GM23338 (cell line): ENCODE data around the gene KLHL1. TPM values are rescaled to one million over a fixed set of nuclear protein-coding genes. Genes with fewer than 3 reads are reported as not detected.
A peak's percentile ranks its signal among the peaks of the same experiment; 100 is the strongest.

Experiments
- ATAC-seq: fragments of 200-7000 bp; cut with Tn5 transposase; 3 replicates; pipeline ENCODE4 v1.9.1; 2020
- DNase-seq: peaks from one replicate; pipeline ENCODE4 v3.0.0-alpha.2; 2015; ENCODE audit warnings: low spot score
- H2AFZ ChIP-seq: fragments of 200-600 bp; sonication (generic); 2 replicates; pipeline ENCODE4 v1.8.0; 2016; ENCODE audit warnings: antibody characterized with exemption, mild to moderate bottlenecking, moderate library complexity
- H3F3A ChIP-seq: fragments of 200-600 bp; sonication (generic); replicated peaks from 2 replicates; pipeline ENCODE4 v1.8.0; 2017; ENCODE audit warnings: antibody characterized with exemption, mixed run types, low read depth
- H3K27ac ChIP-seq: fragments of 200-600 bp; sonication (generic); 2 replicates; pipeline ENCODE4 v1.6.1; 2016; ENCODE audit warnings: low read depth
- H3K27me3 ChIP-seq: fragments of 200-600 bp; sonication (generic); 2 replicates; pipeline ENCODE4 v1.8.0; 2016; ENCODE audit warnings: mild to moderate bottlenecking, mixed run types, moderate library complexity; ENCODE audit not compliant: insufficient read depth
- H3K36me3 ChIP-seq: fragments of 200-600 bp; sonication (generic); 2 replicates; pipeline ENCODE4 v1.8.0; 2016; ENCODE audit warnings: mild to moderate bottlenecking; ENCODE audit not compliant: insufficient read depth
- H3K4me1 ChIP-seq: fragments of 200-600 bp; sonication (generic); 2 replicates; pipeline ENCODE4 v1.8.0; 2016; ENCODE audit warnings: mild to moderate bottlenecking, moderate library complexity; ENCODE audit not compliant: insufficient read depth
- H3K4me2 ChIP-seq: fragments of 200-600 bp; sonication (generic); 2 replicates; pipeline ENCODE4 v1.7.1; 2017; ENCODE audit warnings: mixed run types
- H3K4me3 ChIP-seq: fragments of 200-600 bp; sonication (generic); 2 replicates; pipeline ENCODE4 v1.6.1; 2016; ENCODE audit warnings: mixed run types
- H3K79me2 ChIP-seq: fragments of 200-600 bp; sonication (generic); replicated peaks from 2 replicates; pipeline ENCODE4 v1.8.0; 2017; ENCODE audit warnings: mild to moderate bottlenecking; ENCODE audit not compliant: insufficient read depth
- H3K9me2 ChIP-seq: fragments of 200-600 bp; sonication (generic); 2 replicates; pipeline ENCODE4 v1.8.0; 2017; ENCODE audit not compliant: insufficient read depth
- H4K20me1 ChIP-seq: fragments of 200-600 bp; sonication (generic); replicated peaks from 2 replicates; pipeline ENCODE4 v1.8.0; 2017; ENCODE audit warnings: mild to moderate bottlenecking; ENCODE audit not compliant: insufficient read depth
- H3K27ac Mint-ChIP-seq: 2 replicates; pipeline ENCODE4 v1.8.0; 2020; ENCODE audit warnings: inconsistent platforms, mild to moderate bottlenecking, moderate library complexity, mixed read lengths
- H3K27me3 Mint-ChIP-seq: 3 replicates; pipeline ENCODE4 v1.8.0; 2022; ENCODE audit warnings: low read depth, mild to moderate bottlenecking, moderate library complexity, mixed read lengths, inconsistent platforms; ENCODE audit not compliant: insufficient read depth, poor library complexity
- H3K36me3 Mint-ChIP-seq: 3 replicates; pipeline ENCODE4 v1.8.0; 2021; ENCODE audit warnings: low read depth, mild to moderate bottlenecking, inconsistent platforms, moderate library complexity, mixed read lengths
- H3K4me1 Mint-ChIP-seq: 3 replicates; pipeline ENCODE4 v1.8.0; 2020; ENCODE audit warnings: mild to moderate bottlenecking, inconsistent platforms, mixed read lengths
- H3K4me3 Mint-ChIP-seq: 3 replicates; pipeline ENCODE4 v1.8.0; 2021; ENCODE audit warnings: moderate library complexity, mild to moderate bottlenecking, inconsistent platforms, mixed read lengths
- H3K9me3 Mint-ChIP-seq: 3 replicates; pipeline ENCODE4 v1.8.0; 2020; ENCODE audit warnings: moderate library complexity, mild to moderate bottlenecking, inconsistent platforms, mixed read lengths
- CREB1 ChIP-seq: fragments of 250-450 bp; sonication (Bioruptor Pico); IDR thresholded peaks from 2 replicates; pipeline ENCODE4 v1.5.0; 2020; ENCODE audit warnings: low read depth, mild to moderate bottlenecking, moderate library complexity
- EZH2 ChIP-seq: fragments of 200-600 bp; sonication (generic); IDR thresholded peaks from one replicate; pipeline ENCODE4 v1.8.0; 2017; ENCODE audit warnings: antibody characterized with exemption, mild to moderate bottlenecking, low read depth; ENCODE audit not compliant: unreplicated experiment
- EZH2phosphoT487 ChIP-seq: fragments of 200-600 bp; sonication (generic); IDR thresholded peaks from one replicate; pipeline ENCODE4 v1.8.1; 2018; ENCODE audit warnings: antibody characterized with exemption; ENCODE audit not compliant: unreplicated experiment
- JUNB ChIP-seq: IDR thresholded peaks from one replicate; pipeline ENCODE4 v1.6.1; 2016; ENCODE audit warnings: antibody characterized with exemption; ENCODE audit not compliant: unreplicated experiment
- NANOG ChIP-seq: IDR thresholded peaks from 2 replicates; pipeline ENCODE4 v1.6.1; 2016; ENCODE audit warnings: antibody characterized with exemption, borderline replicate concordance
- POLR2AphosphoS5 ChIP-seq: IDR thresholded peaks from 2 replicates; pipeline ENCODE4 v1.6.1; 2016; ENCODE audit warnings: antibody characterized with exemption, low read depth
- STAT1 ChIP-seq: IDR thresholded peaks from one replicate; pipeline ENCODE4 v1.6.1; 2016; ENCODE audit warnings: antibody characterized with exemption; ENCODE audit not compliant: unreplicated experiment
- ZNF114 ChIP-seq: fragments of 250-450 bp; sonication (Bioruptor Pico); IDR thresholded peaks from 2 replicates; pipeline ENCODE4 v1.5.0; 2020; ENCODE audit warnings: mild to moderate bottlenecking, moderate library complexity
- ZNF331 ChIP-seq: fragments of 250-450 bp; sonication (Bioruptor Pico); IDR thresholded peaks from 2 replicates; pipeline ENCODE4 v1.5.0; 2020; ENCODE audit warnings: low read depth, mild to moderate bottlenecking, moderate library complexity
- polyA plus RNA-seq: library from polyadenylated mRNA; unstranded; fragments of >200 nt; fragmentation: Nextera tagmentation; extraction: Ambion mirVana; gene quantifications from 2 replicates; pipeline ENCODE4 v1.2.1, GENCODE V29; 2016
- total RNA-seq: library from RNA; depleted of rRNA; stranded (reverse); fragments of >200 nt; shearing (Covaris generic); gene quantifications from 2 replicates; pipeline ENCODE4 v1.2.3, GENCODE V29; 2014
- TF ChIP-seq, protein P1 (sequence below): fragments of 250-450 bp; sonication (Bioruptor Pico); IDR thresholded peaks from 2 replicates; pipeline ENCODE4 v1.5.0; 2020; ENCODE audit warnings: mild to moderate bottlenecking, moderate library complexity
- TF ChIP-seq, protein P2 (sequence below): IDR thresholded peaks from 2 replicates; pipeline ENCODE4 v1.6.1; 2016; ENCODE audit warnings: antibody characterized with exemption
- TF ChIP-seq, protein P3 (sequence below): IDR thresholded peaks from one replicate; pipeline ENCODE4 v1.6.1; 2018; ENCODE audit warnings: antibody characterized with exemption; ENCODE audit not compliant: unreplicated experiment
- TF ChIP-seq, protein P4 (sequence below), 2 experiments: fragments of 200-600 bp in 1 of 2; sonication (generic) in 1 of 2; conservative IDR thresholded peaks; 2 replicates each; pipeline versions ENCODE4 v1.5.1 to v1.6.1; 2016 to 2017; ENCODE audit warnings: antibody characterized with exemption in 2 of 2, low read depth in 2 of 2, mild to moderate bottlenecking in 2 of 2, moderate library complexity in 1 of 2

Gene KLHL1
- total and polyA plus RNA-seq, 2 experiments from 2014 or later: not detected

DNA sequence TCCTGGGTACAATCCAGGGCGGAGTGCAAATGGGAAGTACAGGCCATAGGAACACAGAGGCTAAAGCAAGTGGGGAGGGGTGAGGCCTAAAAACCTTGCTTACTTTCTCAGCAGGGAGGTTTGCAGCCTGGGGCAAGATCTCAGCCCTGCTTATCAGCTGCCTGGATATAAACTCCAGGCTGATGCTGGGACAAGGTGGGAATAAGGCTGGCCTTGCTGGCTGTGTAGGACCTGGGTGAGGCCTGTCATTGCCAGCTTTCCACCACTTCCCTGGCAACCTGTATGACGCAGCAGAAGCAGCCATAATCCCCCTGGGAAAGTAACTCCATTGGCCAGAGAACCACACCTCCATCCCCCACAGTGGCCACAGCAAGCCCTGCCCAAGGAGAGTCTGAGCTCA is 279.7 kb downstream of the KLHL1 start:
- Mint-ChIP-seq H3K27ac (no peak overlapping the region), H3K4me1 (peaks cover 19% of the 10 kb centered on the region), H3K9me3 (no peaks in the 10 kb centered on the region), H3K4me3 (no peak overlapping the region), H3K36me3 (no peaks in the 10 kb centered on the region), H3K27me3 (no peaks in the 10 kb centered on the region)
- peaks cover 6% of the 10 kb centered on the region; the same call in 1 of the 2 replicates for H3K9me2 ChIP-seq
- H3K27me3 ChIP-seq: no peaks in the 10 kb centered on the region
- H3K79me2 ChIP-seq: no peaks in the 10 kb centered on the region
- H3K4me3 ChIP-seq: no peak overlapping the region
- no peak overlapping the region for H3K4me2 ChIP-seq
- DNase-seq (no peak), ATAC-seq (no peak)
- no peaks in the 10 kb centered on the region for H3K36me3 ChIP-seq
- no peaks in the 10 kb centered on the region; the same call in 1 of the 2 replicates for H3K4me1 ChIP-seq
- TF ChIP-seq STAT1: no peak
- TF ChIP-seq, protein P1, sequence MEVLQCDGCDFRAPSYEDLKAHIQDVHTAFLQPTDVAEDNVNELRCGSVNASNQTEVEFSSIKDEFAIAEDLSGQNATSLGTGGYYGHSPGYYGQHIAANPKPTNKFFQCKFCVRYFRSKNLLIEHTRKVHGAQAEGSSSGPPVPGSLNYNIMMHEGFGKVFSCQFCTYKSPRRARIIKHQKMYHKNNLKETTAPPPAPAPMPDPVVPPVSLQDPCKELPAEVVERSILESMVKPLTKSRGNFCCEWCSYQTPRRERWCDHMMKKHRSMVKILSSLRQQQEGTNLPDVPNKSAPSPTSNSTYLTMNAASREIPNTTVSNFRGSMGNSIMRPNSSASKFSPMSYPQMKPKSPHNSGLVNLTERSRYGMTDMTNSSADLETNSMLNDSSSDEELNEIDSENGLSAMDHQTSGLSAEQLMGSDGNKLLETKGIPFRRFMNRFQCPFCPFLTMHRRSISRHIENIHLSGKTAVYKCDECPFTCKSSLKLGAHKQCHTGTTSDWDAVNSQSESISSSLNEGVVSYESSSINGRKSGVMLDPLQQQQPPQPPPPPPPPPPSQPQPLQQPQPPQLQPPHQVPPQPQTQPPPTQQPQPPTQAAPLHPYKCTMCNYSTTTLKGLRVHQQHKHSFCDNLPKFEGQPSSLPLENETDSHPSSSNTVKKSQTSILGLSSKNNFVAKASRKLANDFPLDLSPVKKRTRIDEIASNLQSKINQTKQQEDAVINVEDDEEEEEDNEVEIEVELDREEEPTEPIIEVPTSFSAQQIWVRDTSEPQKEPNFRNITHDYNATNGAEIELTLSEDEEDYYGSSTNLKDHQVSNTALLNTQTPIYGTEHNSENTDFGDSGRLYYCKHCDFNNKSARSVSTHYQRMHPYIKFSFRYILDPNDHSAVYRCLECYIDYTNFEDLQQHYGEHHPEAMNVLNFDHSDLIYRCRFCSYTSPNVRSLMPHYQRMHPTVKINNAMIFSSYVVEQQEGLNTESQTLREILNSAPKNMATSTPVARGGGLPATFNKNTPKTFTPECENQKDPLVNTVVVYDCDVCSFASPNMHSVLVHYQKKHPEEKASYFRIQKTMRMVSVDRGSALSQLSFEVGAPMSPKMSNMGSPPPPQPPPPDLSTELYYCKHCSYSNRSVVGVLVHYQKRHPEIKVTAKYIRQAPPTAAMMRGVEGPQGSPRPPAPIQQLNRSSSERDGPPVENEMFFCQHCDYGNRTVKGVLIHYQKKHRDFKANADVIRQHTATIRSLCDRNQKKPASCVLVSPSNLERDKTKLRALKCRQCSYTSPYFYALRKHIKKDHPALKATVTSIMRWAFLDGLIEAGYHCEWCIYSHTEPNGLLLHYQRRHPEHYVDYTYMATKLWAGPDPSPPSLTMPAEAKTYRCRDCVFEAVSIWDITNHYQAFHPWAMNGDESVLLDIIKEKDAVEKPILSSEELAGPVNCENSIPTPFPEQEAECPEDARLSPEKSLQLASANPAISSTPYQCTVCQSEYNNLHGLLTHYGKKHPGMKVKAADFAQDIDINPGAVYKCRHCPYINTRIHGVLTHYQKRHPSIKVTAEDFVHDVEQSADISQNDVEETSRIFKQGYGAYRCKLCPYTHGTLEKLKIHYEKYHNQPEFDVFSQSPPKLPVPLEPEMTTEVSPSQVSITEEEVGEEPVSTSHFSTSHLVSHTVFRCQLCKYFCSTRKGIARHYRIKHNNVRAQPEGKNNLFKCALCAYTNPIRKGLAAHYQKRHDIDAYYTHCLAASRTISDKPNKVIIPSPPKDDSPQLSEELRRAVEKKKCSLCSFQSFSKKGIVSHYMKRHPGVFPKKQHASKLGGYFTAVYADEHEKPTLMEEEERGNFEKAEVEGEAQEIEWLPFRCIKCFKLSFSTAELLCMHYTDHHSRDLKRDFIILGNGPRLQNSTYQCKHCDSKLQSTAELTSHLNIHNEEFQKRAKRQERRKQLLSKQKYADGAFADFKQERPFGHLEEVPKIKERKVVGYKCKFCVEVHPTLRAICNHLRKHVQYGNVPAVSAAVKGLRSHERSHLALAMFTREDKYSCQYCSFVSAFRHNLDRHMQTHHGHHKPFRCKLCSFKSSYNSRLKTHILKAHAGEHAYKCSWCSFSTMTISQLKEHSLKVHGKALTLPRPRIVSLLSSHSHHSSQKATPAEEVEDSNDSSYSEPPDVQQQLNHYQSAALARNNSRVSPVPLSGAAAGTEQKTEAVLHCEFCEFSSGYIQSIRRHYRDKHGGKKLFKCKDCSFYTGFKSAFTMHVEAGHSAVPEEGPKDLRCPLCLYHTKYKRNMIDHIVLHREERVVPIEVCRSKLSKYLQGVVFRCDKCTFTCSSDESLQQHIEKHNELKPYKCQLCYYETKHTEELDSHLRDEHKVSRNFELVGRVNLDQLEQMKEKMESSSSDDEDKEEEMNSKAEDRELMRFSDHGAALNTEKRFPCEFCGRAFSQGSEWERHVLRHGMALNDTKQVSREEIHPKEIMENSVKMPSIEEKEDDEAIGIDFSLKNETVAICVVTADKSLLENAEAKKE: no peak
- no peak for TF ChIP-seq NANOG
- TF ChIP-seq EZH2: no peak
- TF ChIP-seq CREB1 (CRISPR knock-in tag): no peak
- no peak for TF ChIP-seq JUNB
- no peak for TF ChIP-seq ZNF114 (CRISPR knock-in tag)
- TF ChIP-seq POLR2AphosphoS5: no peak
- no peak for TF ChIP-seq EZH2phosphoT487
- TF ChIP-seq, protein P2, sequence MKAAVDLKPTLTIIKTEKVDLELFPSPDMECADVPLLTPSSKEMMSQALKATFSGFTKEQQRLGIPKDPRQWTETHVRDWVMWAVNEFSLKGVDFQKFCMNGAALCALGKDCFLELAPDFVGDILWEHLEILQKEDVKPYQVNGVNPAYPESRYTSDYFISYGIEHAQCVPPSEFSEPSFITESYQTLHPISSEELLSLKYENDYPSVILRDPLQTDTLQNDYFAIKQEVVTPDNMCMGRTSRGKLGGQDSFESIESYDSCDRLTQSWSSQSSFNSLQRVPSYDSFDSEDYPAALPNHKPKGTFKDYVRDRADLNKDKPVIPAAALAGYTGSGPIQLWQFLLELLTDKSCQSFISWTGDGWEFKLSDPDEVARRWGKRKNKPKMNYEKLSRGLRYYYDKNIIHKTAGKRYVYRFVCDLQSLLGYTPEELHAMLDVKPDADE: no peak
- no peak for TF ChIP-seq ZNF331 (CRISPR knock-in tag)
- TF ChIP-seq, protein P3, sequence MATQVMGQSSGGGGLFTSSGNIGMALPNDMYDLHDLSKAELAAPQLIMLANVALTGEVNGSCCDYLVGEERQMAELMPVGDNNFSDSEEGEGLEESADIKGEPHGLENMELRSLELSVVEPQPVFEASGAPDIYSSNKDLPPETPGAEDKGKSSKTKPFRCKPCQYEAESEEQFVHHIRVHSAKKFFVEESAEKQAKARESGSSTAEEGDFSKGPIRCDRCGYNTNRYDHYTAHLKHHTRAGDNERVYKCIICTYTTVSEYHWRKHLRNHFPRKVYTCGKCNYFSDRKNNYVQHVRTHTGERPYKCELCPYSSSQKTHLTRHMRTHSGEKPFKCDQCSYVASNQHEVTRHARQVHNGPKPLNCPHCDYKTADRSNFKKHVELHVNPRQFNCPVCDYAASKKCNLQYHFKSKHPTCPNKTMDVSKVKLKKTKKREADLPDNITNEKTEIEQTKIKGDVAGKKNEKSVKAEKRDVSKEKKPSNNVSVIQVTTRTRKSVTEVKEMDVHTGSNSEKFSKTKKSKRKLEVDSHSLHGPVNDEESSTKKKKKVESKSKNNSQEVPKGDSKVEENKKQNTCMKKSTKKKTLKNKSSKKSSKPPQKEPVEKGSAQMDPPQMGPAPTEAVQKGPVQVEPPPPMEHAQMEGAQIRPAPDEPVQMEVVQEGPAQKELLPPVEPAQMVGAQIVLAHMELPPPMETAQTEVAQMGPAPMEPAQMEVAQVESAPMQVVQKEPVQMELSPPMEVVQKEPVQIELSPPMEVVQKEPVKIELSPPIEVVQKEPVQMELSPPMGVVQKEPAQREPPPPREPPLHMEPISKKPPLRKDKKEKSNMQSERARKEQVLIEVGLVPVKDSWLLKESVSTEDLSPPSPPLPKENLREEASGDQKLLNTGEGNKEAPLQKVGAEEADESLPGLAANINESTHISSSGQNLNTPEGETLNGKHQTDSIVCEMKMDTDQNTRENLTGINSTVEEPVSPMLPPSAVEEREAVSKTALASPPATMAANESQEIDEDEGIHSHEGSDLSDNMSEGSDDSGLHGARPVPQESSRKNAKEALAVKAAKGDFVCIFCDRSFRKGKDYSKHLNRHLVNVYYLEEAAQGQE: no peak
- TF ChIP-seq, protein P4, sequence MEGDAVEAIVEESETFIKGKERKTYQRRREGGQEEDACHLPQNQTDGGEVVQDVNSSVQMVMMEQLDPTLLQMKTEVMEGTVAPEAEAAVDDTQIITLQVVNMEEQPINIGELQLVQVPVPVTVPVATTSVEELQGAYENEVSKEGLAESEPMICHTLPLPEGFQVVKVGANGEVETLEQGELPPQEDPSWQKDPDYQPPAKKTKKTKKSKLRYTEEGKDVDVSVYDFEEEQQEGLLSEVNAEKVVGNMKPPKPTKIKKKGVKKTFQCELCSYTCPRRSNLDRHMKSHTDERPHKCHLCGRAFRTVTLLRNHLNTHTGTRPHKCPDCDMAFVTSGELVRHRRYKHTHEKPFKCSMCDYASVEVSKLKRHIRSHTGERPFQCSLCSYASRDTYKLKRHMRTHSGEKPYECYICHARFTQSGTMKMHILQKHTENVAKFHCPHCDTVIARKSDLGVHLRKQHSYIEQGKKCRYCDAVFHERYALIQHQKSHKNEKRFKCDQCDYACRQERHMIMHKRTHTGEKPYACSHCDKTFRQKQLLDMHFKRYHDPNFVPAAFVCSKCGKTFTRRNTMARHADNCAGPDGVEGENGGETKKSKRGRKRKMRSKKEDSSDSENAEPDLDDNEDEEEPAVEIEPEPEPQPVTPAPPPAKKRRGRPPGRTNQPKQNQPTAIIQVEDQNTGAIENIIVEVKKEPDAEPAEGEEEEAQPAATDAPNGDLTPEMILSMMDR (conservative IDR thresholded peaks at IDR 0.05; ENCODE audit: low read depth in 2 of 2): no peak
- H3F3A ChIP-seq: no peaks in the 10 kb centered on the region
- H2AFZ ChIP-seq: peak overlapping the region; percentile 4; the same call in 1 of the 2 replicates
- no peaks in the 10 kb centered on the region for H4K20me1 ChIP-seq
- no peak overlapping the region for H3K27ac ChIP-seq
